CD4-positive, alpha-beta memory T cell (primary cell): ENCODE results near the gene NELL1. TPM values are rescaled to one million over a fixed set of nuclear protein-coding genes. Genes with fewer than 3 reads are reported as not detected.

Experiments
- CTCF ChIA-PET: fragments of 350-600 bp; sonication (Branson Sonifier 250); formaldehyde crosslinking; loops from one replicate; lab custom pipeline; 2021; ENCODE audit warnings: inconsistent platforms; ENCODE audit not compliant: partially characterized antibody; lab: Charles Lee
- POLR2A ChIA-PET: fragments of 350-600 bp; sonication (Branson Sonifier 250); formaldehyde crosslinking; loops from one replicate; lab custom pipeline; 2021; ENCODE audit not compliant: partially characterized antibody; lab: Charles Lee
- DNase-seq, 5 donors: peaks; one replicate each; pipeline versions ENCODE4 v3.0.0 to v3.0.0-alpha.2; 2020 to 2022; ENCODE audit warnings: mixed read lengths in 1 of 5
- H3K27ac ChIP-seq: one replicate; pipeline ENCODE4 v1.7.0; 2013; ENCODE audit warnings: low read depth, low read length
- H3K27me3 ChIP-seq: 2 replicates; pipeline ENCODE4 v1.7.0; 2013; ENCODE audit warnings: mild to moderate bottlenecking, low read length, moderate library complexity; ENCODE audit not compliant: insufficient read depth
- H3K36me3 ChIP-seq: 2 replicates; pipeline ENCODE4 v1.7.0; 2013; ENCODE audit warnings: mild to moderate bottlenecking, low read length, moderate library complexity; ENCODE audit not compliant: insufficient read depth
- H3K4me1 ChIP-seq: 2 replicates; pipeline ENCODE4 v1.7.0; 2013; ENCODE audit warnings: mild to moderate bottlenecking, low read length, moderate library complexity; ENCODE audit not compliant: insufficient read depth
- H3K4me3 ChIP-seq, 2 donors: one replicate each; pipeline ENCODE4 v1.7.0; 2013; ENCODE audit warnings: low read length in 2 of 2, mild to moderate bottlenecking in 1 of 2
- H3K9me3 ChIP-seq, 2 donors: one replicate each; pipeline ENCODE4 v1.7.0; 2013; ENCODE audit warnings: low read length in 2 of 2, control low read depth in 1 of 2; ENCODE audit not compliant: control insufficient read depth in 1 of 2
- H3K27ac Mint-ChIP-seq, 7 donors: one replicate each; pipeline ENCODE4 v1.8.0; 2020 to 2021; ENCODE audit warnings: mixed read lengths in 7 of 7, mild to moderate bottlenecking in 6 of 7, inconsistent platforms in 3 of 7, moderate library complexity in 3 of 7
- H3K27me3 Mint-ChIP-seq, 2 donors: one replicate each; pipeline ENCODE4 v1.8.0; 2020 to 2021; ENCODE audit warnings: mixed read lengths in 2 of 2
- H3K36me3 Mint-ChIP-seq, 2 donors: one replicate each; pipeline ENCODE4 v1.8.0; 2020 to 2021; ENCODE audit warnings: mixed read lengths in 2 of 2, inconsistent platforms in 1 of 2, mild to moderate bottlenecking in 1 of 2
- H3K4me1 Mint-ChIP-seq, 4 donors: one replicate each; pipeline ENCODE4 v1.8.0; 2020 to 2021; ENCODE audit warnings: mixed read lengths in 4 of 4, mild to moderate bottlenecking in 1 of 4
- H3K4me3 Mint-ChIP-seq, 8 donors: one replicate each; pipeline ENCODE4 v1.8.0; 2020 to 2021; ENCODE audit warnings: mixed read lengths in 8 of 8, mild to moderate bottlenecking in 7 of 8, moderate library complexity in 6 of 8, inconsistent platforms in 3 of 8
- H3K9me3 Mint-ChIP-seq, 8 donors: one replicate each; pipeline ENCODE4 v1.8.0; 2020 to 2021; ENCODE audit warnings: mixed read lengths in 8 of 8, mild to moderate bottlenecking in 5 of 8, inconsistent platforms in 3 of 8, moderate library complexity in 1 of 8
- intact Hi-C: fragments of 100-400 bp; cut with micrococcal nuclease; formaldehyde crosslinking; loops from one replicate; pipeline ENCODE4 v1.15.1; 2023
- polyA plus RNA-seq, 2 donors: library from polyadenylated mRNA; unstranded; fragments of 300-500 nt; fragmentation: Illumina TruSeq; gene quantifications; one replicate each; pipeline ENCODE4 v1.2.3, GENCODE V29; 2021
- total RNA-seq, 2 experiments: library from RNA; stranded (reverse); gene quantifications; one replicate each; pipeline ENCODE4 v1.2.3, GENCODE V29; 2021

The NELL1 gene
- total and polyA plus RNA-seq, 4 experiments from 2014 or later = not detected

DNA sequence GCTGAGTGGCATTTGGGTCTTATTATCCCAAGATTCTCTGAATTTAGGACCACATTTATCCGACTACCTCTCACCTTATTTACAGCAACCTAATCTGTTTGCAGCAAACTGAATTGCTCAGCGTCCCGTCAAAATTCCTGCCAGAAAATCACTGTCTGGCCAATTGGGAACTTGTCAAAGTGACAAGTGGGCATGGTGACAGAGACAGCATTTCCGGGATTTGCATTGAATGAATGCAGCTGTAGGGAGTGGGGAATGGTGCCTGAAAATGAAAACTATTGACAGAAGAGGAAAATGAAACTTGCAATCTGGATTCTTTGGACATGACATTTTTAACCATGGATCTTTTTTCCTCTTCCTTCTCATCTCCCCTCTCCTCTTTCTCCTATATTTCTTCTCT is 113.8 kb downstream of the NELL1 start:
- Mint-ChIP-seq H3K27ac (no peak overlapping the region), H3K4me3 (no peak overlapping the region), H3K36me3 (no peaks in the 10 kb centered on the region), H3K9me3 (peaks cover 0 to 10% (median 3%) of the 10 kb centered on the region in 8 donors), H3K27me3 (no peaks in the 10 kb centered on the region), H3K4me1 (no peaks in the 10 kb centered on the region)
- Histone ChIP-seq H3K36me3 (no peaks in the 10 kb centered on the region), H3K4me1 (no peaks in the 10 kb centered on the region), H3K9me3 (no peaks in the 10 kb centered on the region), H3K27ac (no peak overlapping the region), H3K4me3 (no peak overlapping the region), H3K27me3 (no peaks in the 10 kb centered on the region)
- no peak for DNase-seq
- intact Hi-C loops = no loop called here
- ChIA-PET CTCF (no interaction called here), POLR2A (no interaction called here)

- H3K27me3 Mint-ChIP-seq = no peaks in the 10 kb centered on the region
- no peak for DNase-seq
- no peaks in the 10 kb centered on the region for H3K36me3 ChIP-seq
- H3K9me3 ChIP-seq = no peaks in the 10 kb centered on the region
- no peak overlapping the region for H3K4me3 ChIP-seq
- peaks cover 0 to 5% (median 0%) of the 10 kb centered on the region in 8 donors for H3K9me3 Mint-ChIP-seq
- POLR2A ChIA-PET = no interaction called here
- no peaks in the 10 kb centered on the region for H3K36me3 Mint-ChIP-seq
- H3K27me3 ChIP-seq = no peaks in the 10 kb centered on the region
- no peak overlapping the region for H3K27ac Mint-ChIP-seq
- no peaks in the 10 kb centered on the region for H3K4me1 Mint-ChIP-seq
- H3K27ac ChIP-seq = no peak overlapping the region
- no peaks in the 10 kb centered on the region for H3K4me1 ChIP-seq
- CTCF ChIA-PET = no interaction called here
- intact Hi-C loops = no loop called here
- H3K4me3 Mint-ChIP-seq = no peak overlapping the region
Measured at GRCh38 chr11:20790622-20791021, 121.2 kb downstream of the NELL1 start.

DNA sequence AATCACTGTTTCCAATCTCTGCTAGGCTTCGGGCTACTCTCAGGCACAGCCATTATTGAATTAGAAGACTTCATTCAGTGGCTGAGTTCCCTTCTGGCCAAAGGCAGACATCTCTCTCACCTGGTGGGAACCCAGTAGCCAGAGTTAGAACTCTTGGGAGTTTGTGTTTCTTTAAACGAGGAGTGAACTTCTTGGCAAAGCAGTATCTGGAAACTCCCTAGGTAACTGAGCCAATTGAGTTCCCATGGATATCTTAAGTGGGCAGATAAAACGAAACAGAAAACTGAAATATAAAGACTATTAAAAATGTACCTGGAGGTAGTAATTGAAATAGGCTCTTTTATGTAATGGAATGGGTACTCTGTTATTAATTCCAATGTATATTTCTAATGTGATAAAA is 125.6 kb downstream of the NELL1 start:
- DNase-seq = no peak
- H3K27ac Mint-ChIP-seq = no peak overlapping the region

GRCh38 chr11:20808328-20808727 is 138.9 kb downstream of the NELL1 start:
- Histone ChIP-seq H3K27ac (no peak overlapping the region), H3K4me3 (no peak overlapping the region), H3K36me3 (no peaks in the 10 kb centered on the region), H3K4me1 (no peaks in the 10 kb centered on the region), H3K27me3 (no peaks in the 10 kb centered on the region), H3K9me3 (no peaks in the 10 kb centered on the region)
- intact Hi-C loops = no loop called here
- Mint-ChIP-seq H3K27ac (no peak overlapping the region), H3K27me3 (no peaks in the 10 kb centered on the region), H3K4me3 (no peak overlapping the region), H3K36me3 (no peaks in the 10 kb centered on the region), H3K4me1 (no peaks in the 10 kb centered on the region), H3K9me3 (peaks cover 2 to 45% (median 18%) of the 10 kb centered on the region in 8 donors)
- DNase-seq = no peak
- CTCF ChIA-PET = no interaction called here
- POLR2A ChIA-PET = no interaction called here

More for the DNA sequence above, 125.6 kb downstream of the NELL1 start:
- ChIA-PET CTCF (no interaction called here), POLR2A (no interaction called here)
- no peaks in the 10 kb centered on the region for H3K27me3 Mint-ChIP-seq
- Histone ChIP-seq H3K4me3 (no peak overlapping the region), H3K27ac (no peak overlapping the region), H3K4me1 (no peaks in the 10 kb centered on the region), H3K9me3 (no peaks in the 10 kb centered on the region), H3K36me3 (no peaks in the 10 kb centered on the region), H3K27me3 (no peaks in the 10 kb centered on the region)
- intact Hi-C loops = no loop called here
- peaks cover 0 to 12% (median 3%) of the 10 kb centered on the region in 8 donors for H3K9me3 Mint-ChIP-seq
- H3K4me1 Mint-ChIP-seq = no peaks in the 10 kb centered on the region
- H3K36me3 Mint-ChIP-seq = no peaks in the 10 kb centered on the region
- H3K4me3 Mint-ChIP-seq = no peak overlapping the region

- Histone ChIP-seq H3K4me3 (no peak overlapping the region), H3K9me3 (no peaks in the 10 kb centered on the region), H3K4me1 (no peaks in the 10 kb centered on the region), H3K27ac (no peak overlapping the region), H3K27me3 (no peaks in the 10 kb centered on the region), H3K36me3 (no peaks in the 10 kb centered on the region)
- no peak overlapping the region for H3K27ac Mint-ChIP-seq
- intact Hi-C loops = no loop called here
- POLR2A ChIA-PET = no interaction called here
- H3K9me3 Mint-ChIP-seq = peaks cover 0 to 14% (median 5%) of the 10 kb centered on the region in 8 donors
- no peaks in the 10 kb centered on the region for H3K36me3 Mint-ChIP-seq
- H3K27me3 Mint-ChIP-seq = no peaks in the 10 kb centered on the region
- CTCF ChIA-PET = no interaction called here
- H3K4me1 Mint-ChIP-seq = no peaks in the 10 kb centered on the region
- no peak for DNase-seq
- no peak overlapping the region for H3K4me3 Mint-ChIP-seq
Measured at GRCh38 chr11:20821046-20821445, 151.7 kb downstream of the NELL1 start.

DNA sequence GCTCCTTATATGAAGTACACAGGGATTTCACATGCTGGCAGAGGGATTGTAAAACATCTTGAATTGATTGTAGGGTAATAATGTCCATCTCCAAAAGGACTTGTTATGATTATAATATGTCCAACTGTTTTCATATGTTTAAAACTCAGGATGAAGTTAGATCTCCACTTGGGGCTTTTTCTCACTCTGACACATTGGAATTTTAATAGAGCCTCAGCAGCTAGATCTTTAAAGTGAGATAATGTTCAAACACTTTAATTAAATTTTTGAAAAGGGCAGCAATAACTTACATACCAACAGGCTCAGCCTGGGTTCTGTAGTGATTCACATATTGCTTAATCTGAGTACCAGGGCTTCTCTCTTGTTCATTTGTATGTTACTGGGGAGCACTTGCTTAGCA is 152.1 kb downstream of the NELL1 start:
- H3K4me1 ChIP-seq = no peaks in the 10 kb centered on the region
- H3K4me3 Mint-ChIP-seq = no peak overlapping the region
- H3K36me3 Mint-ChIP-seq = no peaks in the 10 kb centered on the region
- H3K27me3 ChIP-seq = no peaks in the 10 kb centered on the region
- peaks cover 0 to 17% (median 5%) of the 10 kb centered on the region in 8 donors for H3K9me3 Mint-ChIP-seq
- ChIA-PET CTCF (no interaction called here), POLR2A (no interaction called here)
- H3K27ac ChIP-seq = no peak overlapping the region
- H3K4me1 Mint-ChIP-seq = no peaks in the 10 kb centered on the region
- no peak overlapping the region for H3K27ac Mint-ChIP-seq
- H3K36me3 ChIP-seq = no peaks in the 10 kb centered on the region
- no peak for DNase-seq
- H3K4me3 ChIP-seq = no peak overlapping the region
- no peaks in the 10 kb centered on the region for H3K27me3 Mint-ChIP-seq
- intact Hi-C loops = no loop called here
- H3K9me3 ChIP-seq = no peaks in the 10 kb centered on the region

DNA sequence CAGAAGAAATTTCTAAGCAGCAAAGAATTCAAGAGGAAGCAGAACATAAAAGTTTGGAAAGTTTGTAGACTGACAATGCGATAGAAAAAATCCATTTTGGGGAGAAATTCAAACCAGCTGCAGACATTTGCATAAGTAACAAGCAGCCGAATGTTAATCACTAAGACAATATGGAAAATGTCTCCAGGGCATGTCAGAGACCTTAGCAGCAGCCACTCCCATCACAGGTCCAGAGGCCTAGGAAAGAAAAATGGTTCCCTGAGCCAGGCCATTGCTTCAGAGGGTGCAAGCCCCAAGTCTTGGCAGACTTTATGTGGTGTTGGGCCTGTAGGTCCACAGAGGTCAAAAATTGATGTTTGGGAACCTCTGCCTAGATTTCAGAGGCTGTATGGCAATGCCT is 155.4 kb downstream of the NELL1 start:
- intact Hi-C loops = no loop called here
- Histone ChIP-seq H3K4me1 (no peaks in the 10 kb centered on the region), H3K36me3 (no peaks in the 10 kb centered on the region), H3K4me3 (no peak overlapping the region), H3K9me3 (no peaks in the 10 kb centered on the region), H3K27me3 (no peaks in the 10 kb centered on the region), H3K27ac (no peak overlapping the region)
- no peak overlapping the region for H3K4me3 Mint-ChIP-seq
- H3K36me3 Mint-ChIP-seq = no peaks in the 10 kb centered on the region
- POLR2A ChIA-PET = no interaction called here
- H3K27me3 Mint-ChIP-seq = no peaks in the 10 kb centered on the region
- no peak for DNase-seq
- no peaks in the 10 kb centered on the region for H3K4me1 Mint-ChIP-seq
- H3K9me3 Mint-ChIP-seq = peaks cover 0 to 17% (median 5%) of the 10 kb centered on the region in 8 donors
- CTCF ChIA-PET = no interaction called here
- no peak overlapping the region for H3K27ac Mint-ChIP-seq

DNA sequence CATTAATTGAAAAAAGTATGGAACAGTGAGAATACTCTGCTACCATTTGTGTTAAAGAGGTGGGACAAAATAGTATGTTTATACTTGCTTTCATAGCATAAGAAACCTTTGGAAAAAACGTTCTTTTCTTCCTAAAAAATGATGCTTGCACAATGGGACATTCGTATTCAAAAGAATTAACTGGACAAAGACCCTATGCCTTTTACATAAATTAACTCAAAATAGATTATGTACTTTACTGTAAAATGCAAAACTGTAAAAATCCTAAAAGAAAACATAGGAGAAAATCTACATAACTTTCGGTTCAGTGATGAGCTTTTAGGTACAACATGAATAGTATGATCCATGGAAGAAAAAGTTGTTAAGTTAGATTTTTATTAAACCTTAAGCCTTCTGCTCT is 166.2 kb downstream of the NELL1 start:
- no peak for DNase-seq
- ChIA-PET CTCF (no interaction called here), POLR2A (no interaction called here)
- no peak overlapping the region for H3K27ac Mint-ChIP-seq
- intact Hi-C loops = no loop called here
- no peaks in the 10 kb centered on the region for H3K4me1 Mint-ChIP-seq
- Histone ChIP-seq H3K4me3 (no peak overlapping the region), H3K27ac (no peak overlapping the region), H3K9me3 (no peaks in the 10 kb centered on the region), H3K27me3 (no peaks in the 10 kb centered on the region), H3K4me1 (no peaks in the 10 kb centered on the region), H3K36me3 (no peaks in the 10 kb centered on the region)
- peaks cover 0 to 3% (median 0%) of the 10 kb centered on the region in 8 donors for H3K9me3 Mint-ChIP-seq
- H3K36me3 Mint-ChIP-seq = no peaks in the 10 kb centered on the region
- H3K27me3 Mint-ChIP-seq = no peaks in the 10 kb centered on the region
- no peak overlapping the region for H3K4me3 Mint-ChIP-seq
